Astrocyte of the spinal cord (primary cell): Measurements from ENCODE around the gene MPI.

Experiments used
- DNase-seq: peaks from one replicate; pipeline ENCODE4 v3.0.0; 2011; ENCODE audit warnings: low read depth, low spot score
- H3K4me3 ChIP-seq: 2 replicates; pipeline ENCODE4 v1.5.1; 2011; ENCODE audit warnings: low read depth, mild to moderate bottlenecking, low read length, moderate library complexity
- CTCF ChIP-seq: IDR thresholded peaks from 2 replicates; pipeline ENCODE4 v1.5.1; 2012; ENCODE audit warnings: low read depth, mild to moderate bottlenecking, low read length, inconsistent platforms
- in situ Hi-C: cut with HindIII; loops from 2 replicates; pipeline ENCODE4 v1.10.0; 2017; ENCODE audit warnings: low sequenced_read_pairs

The MPI gene

GRCh38 chr15:74851960-74852359 is 37.9 kb upstream of the MPI start:
- no peak overlapping the region for H3K4me3 ChIP-seq
- TF ChIP-seq CTCF, result no peak
- no peak for DNase-seq
- in situ Hi-C loops, result no loop called here

- no peak for DNase-seq
- TF ChIP-seq CTCF, result no peak
- in situ Hi-C loops, result no loop called here
- H3K4me3 ChIP-seq, result no peak overlapping the region
Measured at GRCh38 chr15:74854453-74855022, 35.3 kb upstream of the MPI start.

GRCh38 chr15:74855857-74856256 is 34.0 kb upstream of the MPI start:
- DNase-seq, result no peak
- no peak for TF ChIP-seq CTCF
- H3K4me3 ChIP-seq, result no peak overlapping the region
- in situ Hi-C loops, result no loop called here

GRCh38 chr15:74856537-74856936 is 33.3 kb upstream of the MPI start:
- H3K4me3 ChIP-seq, result no peak overlapping the region
- DNase-seq, result no peak
- TF ChIP-seq CTCF, result no peak

GRCh38 chr15:74857082-74857655 is 32.7 kb upstream of the MPI start:
- no peak for DNase-seq
- no peak overlapping the region for H3K4me3 ChIP-seq
- TF ChIP-seq CTCF, result no peak
- in situ Hi-C loops, result no loop called here

More at GRCh38 chr15:74856537-74856936, 33.3 kb upstream of the MPI start:
- in situ Hi-C loops, result no loop called here

GRCh38 chr15:74857671-74858368 is 32.0 kb upstream of the MPI start:
- in situ Hi-C loops, result no loop called here
- DNase-seq, result no peak
- TF ChIP-seq CTCF, result no peak
- H3K4me3 ChIP-seq, result no peak overlapping the region
